D721Med (cell line): ENCODE measurements around the gene KIAA0040.
A peak's percentile ranks its signal among the peaks of the same experiment; 100 is the strongest.

Experiments
- DNase-seq: peaks from one replicate; pipeline ENCODE4 v3.0.0; 2011; ENCODE audit warnings: low spot score; ENCODE audit not compliant: insufficient read length
- FAIRE-seq: peaks from 2 replicates; lab custom pipeline; 2011; peaks lifted over from hg19 to GRCh38; lab: Jason Lieb, UNC
- CTCF ChIP-seq: IDR thresholded peaks from 2 replicates; pipeline ENCODE4 v1.5.1; 2012; ENCODE audit warnings: mild to moderate bottlenecking, control low read depth; ENCODE audit not compliant: insufficient read depth; ENCODE audit errors: missing control alignments

Gene KIAA0040

DNA sequence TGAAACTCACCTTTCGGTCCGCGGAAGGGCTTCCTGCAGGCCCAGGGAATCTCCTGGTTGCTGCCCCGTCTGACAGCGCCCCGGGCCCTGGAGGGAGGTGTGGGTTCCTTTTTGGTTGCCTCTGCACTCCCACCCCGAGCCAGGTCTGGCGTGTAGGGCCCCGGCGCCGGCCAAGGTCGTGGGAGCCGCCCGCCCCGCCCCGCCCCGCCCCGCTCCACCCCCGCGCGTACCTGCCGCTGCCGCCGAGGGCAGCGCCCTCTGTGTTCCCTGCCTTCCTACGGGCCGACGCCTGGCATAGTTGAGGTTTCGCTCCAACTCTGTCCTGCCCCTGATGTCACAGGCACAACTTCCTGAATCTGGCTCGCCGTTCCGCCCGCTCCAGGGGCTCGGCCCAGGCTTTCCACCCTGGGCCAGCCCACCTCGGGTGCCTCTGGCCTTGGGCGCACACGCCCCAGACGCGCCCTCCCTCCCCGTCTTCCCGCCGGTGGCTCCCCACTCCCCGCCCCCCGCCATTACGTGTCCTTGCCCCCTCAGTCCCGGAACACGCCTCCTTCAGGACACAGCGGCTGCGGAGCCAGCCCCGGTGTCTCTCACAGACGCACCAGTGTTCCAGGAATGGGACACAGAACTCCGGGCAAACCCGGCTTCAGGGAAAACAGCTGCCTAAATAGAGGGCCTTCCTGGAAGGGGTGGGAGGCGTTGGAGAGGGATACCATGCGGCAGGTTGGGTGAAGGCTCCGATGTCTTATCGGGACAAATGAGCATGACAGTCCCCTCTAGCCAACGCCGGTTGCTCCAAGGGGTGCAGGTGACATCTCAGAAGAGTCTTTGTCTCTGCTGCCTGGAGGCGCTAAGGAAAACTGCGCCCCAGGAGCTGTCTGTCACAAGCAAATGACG lies at the start of gene KIAA0040:
Gene KIAA0040, minus strand, starts transcription at position 147 of the 897 bp plus-strand sequence. CDS start 31,763 bp downstream, outside the sequence.
- DNase-seq (peak; percentile 32), FAIRE-seq (no peak)
- no peak for TF ChIP-seq CTCF

DNA sequence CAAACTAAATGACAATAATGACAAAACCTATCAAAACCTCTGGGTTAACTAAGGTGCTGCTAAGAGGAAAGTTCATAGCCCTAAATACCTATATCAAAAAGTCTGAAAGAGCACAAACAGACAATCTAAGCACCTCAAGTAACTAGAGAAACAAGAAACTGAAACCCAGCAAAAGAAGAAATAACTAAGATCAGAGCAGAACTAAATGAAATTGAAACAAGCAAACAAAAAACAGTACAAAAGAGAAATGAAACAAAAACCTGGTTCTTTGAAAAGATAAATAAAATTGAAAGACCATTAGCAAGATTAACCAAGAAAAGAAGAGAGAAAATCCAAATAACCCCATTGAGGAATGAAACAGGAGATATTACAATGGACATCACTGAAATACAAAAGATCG lies 44.8 kb upstream of the KIAA0040 start:
- no peak for FAIRE-seq

GRCh38 chr1:175234639-175235038 lies 42.1 kb upstream of the KIAA0040 start:
- FAIRE-seq (no peak), DNase-seq (no peak)
- no peak for TF ChIP-seq CTCF

More for the DNA sequence above, 44.8 kb upstream of the KIAA0040 start:
- no peak for DNase-seq
- no peak for TF ChIP-seq CTCF

GRCh38 chr1:175232335-175232734 lies 39.8 kb upstream of the KIAA0040 start:
- DNase-seq (no peak), FAIRE-seq (no peak)
- no peak for TF ChIP-seq CTCF

DNA sequence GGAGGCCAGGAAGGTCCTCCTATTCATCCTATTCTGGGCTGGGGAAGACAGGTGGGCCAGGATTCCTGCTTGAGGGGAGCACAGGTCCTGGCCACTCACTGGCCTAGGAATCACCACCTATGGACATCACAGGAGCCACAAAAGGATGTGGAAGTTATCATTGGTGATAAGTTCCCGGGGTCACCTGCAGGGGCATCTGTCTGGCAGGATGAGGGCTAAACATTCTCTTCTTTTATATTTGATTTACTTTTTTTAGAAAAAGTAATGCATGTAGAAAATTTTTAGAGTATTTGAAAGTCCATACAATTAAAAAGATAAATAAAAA lies 33.2 kb upstream of the KIAA0040 start:
- DNase-seq (no peak), FAIRE-seq (no peak)
- TF ChIP-seq CTCF = no peak

GRCh38 chr1:175222296-175222938 lies 29.8 kb upstream of the KIAA0040 start:
- DNase-seq (no peak), FAIRE-seq (no peak)
- no peak for TF ChIP-seq CTCF

- FAIRE-seq (no peak), DNase-seq (no peak)
- no peak for TF ChIP-seq CTCF
Measured at GRCh38 chr1:175221557-175222175, 29.1 kb upstream of the KIAA0040 start.
